EL (cell line): Measurements from ENCODE around the gene WDR33.

ENCODE experiments used
- DNase-seq: peaks from one replicate; pipeline ENCODE4 v3.0.0-alpha.2; 2016

The WDR33 gene

GRCh38 chr2:127762441-127762840 is 48.5 kb downstream of the WDR33 start:
- no peak for DNase-seq

DNA sequence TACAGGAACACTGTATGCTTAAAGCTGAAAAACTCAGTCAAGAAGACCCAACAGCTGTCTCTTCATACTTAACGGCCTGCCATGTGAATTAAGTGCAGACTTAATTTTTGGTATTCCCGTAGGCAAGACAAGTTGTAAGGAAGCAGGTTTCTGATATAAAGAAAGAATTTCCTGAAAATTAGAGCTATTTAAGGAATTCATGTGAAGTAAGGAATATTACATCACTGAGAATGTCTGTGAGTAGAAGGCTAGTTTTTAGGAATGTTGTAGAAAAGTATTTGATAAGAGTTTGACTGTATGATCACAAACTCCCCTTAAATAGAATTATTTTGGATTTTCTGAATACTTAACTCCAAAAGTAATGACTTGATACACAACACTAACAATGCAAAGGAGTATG is 51.0 kb downstream of the WDR33 start:
- peak; percentile 5 for DNase-seq

DNA sequence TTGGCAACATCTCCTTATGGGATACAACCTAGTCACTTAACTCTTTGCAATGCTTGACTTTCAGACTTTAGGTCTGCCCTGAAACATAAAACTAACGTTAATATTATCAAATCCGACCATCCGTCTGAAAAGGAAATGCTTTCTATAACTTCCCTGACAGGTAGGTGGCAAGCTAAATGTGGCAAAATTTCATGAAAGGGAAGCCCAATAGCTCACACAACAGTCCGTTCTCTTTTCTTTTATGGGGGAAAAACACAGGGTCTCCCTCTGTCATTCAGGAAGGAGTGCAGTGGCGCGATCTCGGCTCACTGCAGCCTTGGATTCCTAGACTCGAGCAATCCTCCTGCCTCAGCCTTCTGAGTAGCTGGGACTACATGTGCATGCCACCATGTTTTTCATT is 56.8 kb downstream of the WDR33 start:
- DNase-seq = no peak

- no peak for DNase-seq
Observed at GRCh38 chr2:127753374-127753773, 57.6 kb downstream of the WDR33 start.

GRCh38 chr2:127749537-127749936 is 61.4 kb downstream of the WDR33 start:
- peak; percentile 39 for DNase-seq

- DNase-seq = no peak
Observed at GRCh38 chr2:127747621-127748020, 63.4 kb downstream of the WDR33 start.

DNA sequence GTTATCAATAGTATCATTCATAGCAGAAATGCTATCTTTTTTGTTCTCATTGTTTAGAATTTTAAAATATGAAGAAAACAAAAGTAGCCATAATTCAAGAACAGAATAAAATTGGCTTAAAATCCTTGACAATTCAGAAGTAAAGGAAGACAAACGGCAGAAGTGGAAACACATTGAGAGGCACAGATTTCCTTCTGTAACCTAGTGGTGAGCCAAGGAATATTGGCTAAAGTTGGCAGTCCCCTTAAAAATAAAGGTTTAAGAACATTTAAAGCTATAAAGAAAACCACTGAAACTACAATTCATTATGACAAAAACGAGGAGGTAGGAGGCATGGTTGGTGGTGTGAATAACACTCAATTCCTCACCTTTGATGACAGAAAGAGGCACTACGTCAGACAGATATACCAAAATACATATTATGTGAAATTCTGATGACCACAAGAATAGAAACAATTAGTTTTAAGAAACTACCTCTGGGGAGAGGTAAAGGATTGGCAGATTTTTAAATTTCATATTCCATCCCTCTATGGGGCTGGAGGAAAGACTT is 67.4 kb downstream of the WDR33 start:
- no peak for DNase-seq

DNA sequence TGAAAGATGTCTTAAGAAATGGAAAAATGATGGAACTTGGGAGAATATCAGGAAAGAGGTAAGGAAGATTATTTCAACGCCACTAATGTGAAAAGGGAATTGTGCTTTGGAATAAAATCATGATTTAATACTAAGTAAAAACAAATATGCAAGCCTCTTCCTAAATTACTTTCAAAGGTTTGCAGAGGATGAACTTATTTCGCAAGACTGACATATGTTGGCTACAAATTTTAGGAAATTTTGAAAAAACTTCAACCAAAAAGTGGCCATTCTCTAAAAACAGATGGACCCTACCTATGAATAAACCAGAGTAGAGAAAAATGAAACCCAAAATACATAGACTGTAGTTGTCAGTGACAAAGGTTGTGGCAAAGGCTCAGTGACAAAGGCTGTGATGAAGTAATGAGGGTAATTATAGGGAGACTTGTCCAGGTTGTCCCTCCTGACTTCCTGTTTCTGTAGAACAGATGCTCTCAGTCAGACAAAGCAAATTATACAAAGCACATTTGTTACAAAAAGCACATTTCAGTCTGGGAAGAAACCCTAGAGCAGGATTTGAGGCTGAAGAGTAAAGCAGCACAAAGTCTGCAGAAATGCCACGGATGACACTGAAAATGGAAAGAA is 70.2 kb downstream of the WDR33 start:
- DNase-seq = no peak

GRCh38 chr2:127739800-127740199 is 71.2 kb downstream of the WDR33 start:
- DNase-seq = no peak

GRCh38 chr2:127737892-127738291 is 73.1 kb downstream of the WDR33 start:
- DNase-seq = no peak

DNA sequence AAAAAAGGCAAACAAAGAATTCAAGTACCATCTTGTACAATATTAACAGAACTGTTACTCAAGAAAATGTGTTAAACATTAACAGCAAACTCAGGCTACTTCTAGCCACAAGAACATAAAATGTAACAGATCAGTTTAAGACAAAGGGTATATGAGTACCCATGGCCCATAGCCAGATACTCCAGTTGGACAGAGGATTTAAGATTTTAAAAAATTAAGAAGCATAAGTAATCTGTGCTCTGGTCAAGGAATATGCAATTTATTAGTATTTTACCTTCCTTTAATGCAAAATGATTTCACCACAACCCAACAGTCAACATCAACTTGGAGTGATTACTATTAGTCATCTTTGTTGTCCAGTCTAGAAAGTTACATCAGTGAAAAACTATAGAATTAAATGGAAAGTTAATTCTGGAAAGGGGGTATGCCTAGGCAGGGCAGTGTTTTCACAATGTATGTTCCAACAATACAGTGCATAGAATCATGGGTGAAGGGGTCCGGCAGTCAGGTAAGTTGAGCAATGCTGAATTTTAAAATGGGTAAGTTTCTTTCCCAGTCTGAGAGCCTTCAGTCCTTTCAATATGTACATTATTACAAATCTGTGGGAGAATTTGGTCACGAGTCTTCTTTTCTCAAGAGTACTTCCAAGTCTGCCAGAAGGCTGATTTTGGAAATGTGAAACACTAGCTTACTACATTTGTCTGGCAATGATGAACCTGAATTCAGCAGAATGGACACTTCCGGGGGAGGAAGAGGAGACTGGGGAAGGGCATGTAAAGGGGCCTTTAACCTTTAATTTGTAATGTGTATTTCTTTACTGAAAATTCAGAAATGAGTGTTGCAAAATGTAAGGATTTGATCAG is 75.2 kb downstream of the WDR33 start:
- DNase-seq = no peak

GRCh38 chr2:127735044-127735443 is 75.9 kb downstream of the WDR33 start:
- no peak for DNase-seq

DNA sequence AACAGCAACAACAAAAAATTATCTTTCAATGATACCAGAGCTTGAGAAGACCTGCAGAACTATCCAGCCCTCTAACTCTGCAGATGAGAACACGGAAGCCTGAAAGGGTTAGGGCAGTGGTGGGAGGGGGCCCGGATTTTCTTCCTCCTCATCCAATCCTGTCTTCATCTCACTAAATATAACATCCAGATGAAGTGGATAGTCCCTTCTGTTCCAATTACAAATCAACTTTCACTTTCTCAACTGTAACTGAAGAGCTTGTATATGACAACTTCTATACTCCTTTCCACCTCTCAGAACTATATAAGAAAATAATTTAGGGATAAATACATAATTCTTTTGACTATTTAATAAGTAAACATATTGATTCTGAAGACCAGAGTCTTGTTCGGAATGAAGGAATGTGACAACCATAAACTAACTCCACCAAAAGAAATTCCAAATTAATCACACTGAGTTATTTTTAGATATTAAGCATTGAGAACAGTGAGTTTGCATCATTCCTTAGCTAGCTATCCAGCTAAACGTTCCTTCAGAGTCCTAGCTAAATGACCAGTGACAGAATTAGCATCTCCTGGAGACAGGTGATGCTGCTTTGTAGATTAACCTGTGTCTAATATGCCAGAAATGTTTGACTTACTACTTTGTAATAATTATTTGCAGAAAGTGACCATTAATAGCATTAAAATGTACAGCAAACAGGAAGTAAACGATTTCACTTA is 77.0 kb downstream of the WDR33 start:
- DNase-seq = peak; percentile 13

DNA sequence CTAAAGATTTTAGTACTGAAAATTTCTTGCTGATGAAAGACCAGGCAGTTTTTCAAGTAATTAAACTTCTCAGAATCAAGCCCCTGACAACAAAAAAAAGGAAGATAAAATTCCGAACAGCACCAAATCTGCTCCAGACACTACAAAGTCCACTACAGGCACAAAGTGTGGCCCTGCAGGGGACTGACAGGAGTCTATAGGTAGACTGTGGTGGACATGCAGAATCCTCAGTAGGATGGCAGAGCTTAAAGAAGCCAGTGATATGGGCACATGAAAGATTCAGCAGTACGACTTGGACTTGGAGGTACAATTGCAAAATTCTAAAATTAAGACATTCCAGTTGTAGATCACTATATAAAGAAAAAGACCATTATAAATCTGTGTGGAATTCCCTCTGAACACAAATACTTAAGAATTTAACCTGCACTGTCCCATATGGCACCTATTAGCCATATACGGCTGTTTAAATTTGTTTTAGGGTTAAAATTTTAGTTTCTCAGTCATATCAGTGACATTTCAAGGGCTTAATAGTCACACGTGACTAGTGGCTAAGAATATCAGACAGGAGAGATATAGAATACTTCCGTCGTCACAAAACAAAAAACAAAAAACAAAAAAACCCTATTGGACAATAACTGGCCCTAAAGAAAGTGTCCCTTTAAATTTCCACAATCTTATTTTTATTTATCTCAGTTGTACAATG is 77.7 kb downstream of the WDR33 start:
- DNase-seq = no peak

GRCh38 chr2:127726158-127726880 is 84.7 kb downstream of the WDR33 start:
- DNase-seq = no peak

GRCh38 chr2:127722807-127723206 is 88.2 kb downstream of the WDR33 start:
- DNase-seq = no peak

GRCh38 chr2:127721978-127722355 is 89.0 kb downstream of the WDR33 start:
- DNase-seq = peak; percentile 31

DNA sequence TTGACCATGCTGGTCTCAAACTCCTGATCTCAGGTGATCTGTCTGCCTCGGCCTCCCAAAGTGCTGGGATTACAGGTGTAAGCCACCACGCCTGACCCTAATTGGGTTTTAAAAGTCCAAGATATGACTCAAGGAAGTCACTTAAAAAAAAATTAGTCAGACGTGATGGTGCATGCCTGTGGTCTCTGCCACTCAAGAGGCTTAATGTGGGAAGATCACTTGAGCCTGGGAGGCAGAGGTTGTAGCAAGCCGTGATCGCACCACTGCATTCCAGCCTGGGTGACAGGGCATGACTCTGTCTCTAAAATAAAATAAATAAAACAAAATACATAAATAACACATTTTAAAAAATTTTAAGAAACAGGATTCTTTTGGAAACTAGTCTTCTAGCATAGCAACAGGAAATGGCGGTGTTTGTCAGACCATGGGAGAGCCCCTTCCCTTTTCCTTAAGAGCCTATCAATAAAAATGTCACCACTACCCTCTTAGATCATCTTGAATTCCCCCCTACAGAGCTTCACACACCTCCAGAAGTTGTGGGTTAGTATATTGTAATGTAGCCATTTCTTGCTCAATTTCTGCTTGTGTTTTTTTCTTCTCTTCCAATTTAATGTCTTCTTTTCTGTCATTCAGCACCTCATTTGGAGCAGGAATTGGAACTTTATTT is 89.5 kb downstream of the WDR33 start:
- DNase-seq = peak; percentile 83

DNA sequence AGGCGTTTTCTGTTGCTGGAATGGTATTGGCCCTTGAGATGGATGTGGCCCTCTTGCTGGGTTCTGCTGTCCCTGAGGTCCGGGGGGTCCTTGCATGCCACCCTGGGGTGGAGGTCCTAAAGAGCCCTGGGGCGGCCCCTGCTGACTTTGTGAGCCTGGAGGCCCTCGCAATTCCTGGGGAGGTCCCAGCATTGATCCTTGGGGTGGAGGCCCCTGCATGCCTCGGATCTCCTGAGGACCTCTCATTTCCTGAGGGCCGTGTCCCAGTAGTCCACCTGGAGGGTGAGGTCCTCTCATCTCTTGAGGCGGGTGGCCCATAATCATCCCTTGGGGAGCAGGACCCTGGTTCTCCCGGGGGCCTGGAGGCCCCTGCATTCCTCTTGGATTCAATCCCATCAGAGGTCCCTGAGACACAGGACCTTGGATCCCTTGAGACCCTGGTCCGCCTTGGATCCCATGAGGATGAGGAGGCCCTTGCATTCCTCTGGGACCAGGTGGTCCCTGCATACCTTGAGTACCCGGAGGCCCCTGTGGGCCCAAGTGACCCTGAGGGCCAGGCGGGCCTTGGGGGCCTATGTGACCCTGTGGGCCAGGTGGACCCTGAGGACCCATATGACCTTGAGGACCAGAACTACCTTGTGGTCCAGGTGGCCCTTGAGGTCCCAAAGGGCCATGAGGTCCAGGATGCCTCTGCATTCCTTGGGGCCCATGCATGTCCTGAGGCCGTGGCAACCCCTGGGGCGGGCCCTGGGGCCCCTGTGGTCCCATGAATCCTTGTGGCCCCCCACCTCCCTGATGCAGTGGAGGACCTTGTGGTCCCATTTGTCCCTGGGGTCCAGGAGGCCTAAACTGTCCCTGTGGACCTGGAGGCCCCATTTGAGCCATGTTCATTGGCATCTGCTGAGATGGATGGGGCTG is 91.4 kb downstream of the WDR33 start:
- DNase-seq = no peak

DNA sequence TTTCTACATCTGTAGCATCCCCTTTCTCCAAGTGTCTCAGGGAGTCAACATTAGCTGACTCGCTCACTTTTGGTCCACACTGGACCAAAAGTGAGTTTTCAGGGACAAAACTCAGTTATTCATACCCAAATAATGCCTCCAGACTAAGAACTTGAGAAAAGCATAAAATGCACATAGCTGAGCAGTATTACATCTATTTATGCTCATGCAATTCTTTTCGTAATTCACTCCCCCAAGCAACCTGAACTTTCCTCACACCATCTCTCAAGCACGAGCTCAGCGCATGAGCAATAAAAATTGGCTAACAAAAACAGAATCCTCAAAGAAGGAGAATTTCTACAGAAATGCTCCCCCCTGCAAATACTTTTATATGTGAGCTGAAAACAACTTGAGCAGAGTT is 92.7 kb downstream of the WDR33 start:
- no peak for DNase-seq
